ENCODE measurements around the gene PLEKHM3.
"Not testable (repeated sequence)": the region's sequence is repeated elsewhere in the genome, so short reads cannot be mapped to it uniquely, and the experiment has no call there.

PLEKHM3 gene

DNA sequence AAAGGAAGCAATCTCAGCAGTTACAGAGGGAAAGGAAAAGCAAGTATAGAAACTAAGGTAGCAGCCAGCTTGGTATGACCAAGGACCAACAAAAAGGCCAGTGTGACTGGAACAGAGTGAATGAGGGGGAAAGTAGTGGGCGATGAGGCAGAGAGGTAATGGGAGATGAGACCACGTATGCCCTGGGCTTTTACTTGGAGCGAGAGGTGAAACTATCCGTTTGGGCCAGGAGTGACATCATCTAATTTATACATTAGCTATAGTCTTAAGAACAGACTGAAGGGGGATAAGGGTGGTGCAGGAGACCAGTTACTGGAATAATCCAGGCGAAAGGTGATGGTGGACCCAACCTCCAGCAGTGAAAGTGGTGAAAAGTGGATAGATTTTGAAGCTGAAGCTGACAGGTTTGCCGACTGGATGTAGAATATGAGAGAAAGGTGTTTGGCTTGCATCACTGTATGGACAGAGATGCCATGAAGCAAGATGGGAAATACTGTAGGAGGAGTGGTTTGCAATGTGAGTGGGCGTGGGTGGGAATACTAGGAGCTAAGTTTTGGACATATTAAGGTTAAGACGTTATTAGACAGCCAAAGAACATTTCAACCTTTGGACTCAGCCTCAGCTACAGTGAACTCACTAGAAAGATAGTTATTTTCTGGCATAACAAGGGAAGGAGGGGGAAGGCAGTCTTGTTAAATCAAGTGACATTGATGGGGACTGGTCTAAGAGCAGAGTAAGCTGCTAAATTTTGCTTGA lies 106.0 kb downstream of the PLEKHM3 start:
- DNase-seq, result peak in 2 of 4 experiments; percentile 6 to 13

DNA sequence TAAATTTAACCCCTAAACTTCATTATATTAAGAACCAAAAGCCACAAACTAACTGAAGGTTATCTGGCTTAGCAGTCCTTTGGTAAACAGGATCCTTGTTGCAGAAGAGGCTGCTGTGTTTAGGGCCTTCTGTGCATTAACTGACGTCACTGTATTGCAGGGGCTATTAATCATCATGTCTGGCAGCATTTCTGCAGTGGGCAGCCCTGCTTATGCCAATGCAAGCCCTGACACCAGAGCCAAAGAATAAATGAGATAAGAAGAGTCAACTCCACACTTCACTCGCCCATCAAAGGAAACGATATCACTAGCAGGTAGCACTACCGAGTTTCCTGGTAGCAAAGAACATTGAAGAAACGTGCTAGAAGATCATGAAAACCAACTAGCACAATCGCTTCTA lies 110.6 kb downstream of the PLEKHM3 start:
- no peak for DNase-seq

DNA sequence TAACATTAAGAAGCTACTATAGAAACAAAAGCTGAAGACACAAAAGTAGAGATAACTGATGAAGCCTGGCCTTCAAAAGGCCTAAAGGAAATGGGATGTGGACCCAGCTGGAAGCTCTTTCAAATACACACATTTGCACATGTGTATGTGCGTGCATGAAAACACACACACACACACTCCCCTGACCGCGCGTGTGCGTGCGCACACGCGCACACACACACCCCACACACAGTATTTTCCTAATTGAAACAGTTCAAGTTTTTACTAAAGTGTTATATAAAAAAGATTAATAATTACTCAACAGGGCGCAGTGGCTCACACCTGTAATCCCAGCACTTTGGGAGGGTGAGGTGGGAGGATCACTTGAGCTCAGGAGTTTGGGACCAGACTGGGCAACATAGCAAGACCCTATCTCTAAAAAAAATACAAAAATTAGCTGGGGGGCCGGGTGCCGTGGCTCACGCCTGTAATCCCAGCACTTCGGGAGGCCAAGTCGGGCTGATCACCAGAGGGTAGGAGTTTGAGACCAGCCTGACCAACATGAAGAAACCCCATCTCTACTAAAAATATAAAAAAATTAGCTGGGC lies 111.5 kb downstream of the PLEKHM3 start:
- DNase-seq, result no peak

DNA sequence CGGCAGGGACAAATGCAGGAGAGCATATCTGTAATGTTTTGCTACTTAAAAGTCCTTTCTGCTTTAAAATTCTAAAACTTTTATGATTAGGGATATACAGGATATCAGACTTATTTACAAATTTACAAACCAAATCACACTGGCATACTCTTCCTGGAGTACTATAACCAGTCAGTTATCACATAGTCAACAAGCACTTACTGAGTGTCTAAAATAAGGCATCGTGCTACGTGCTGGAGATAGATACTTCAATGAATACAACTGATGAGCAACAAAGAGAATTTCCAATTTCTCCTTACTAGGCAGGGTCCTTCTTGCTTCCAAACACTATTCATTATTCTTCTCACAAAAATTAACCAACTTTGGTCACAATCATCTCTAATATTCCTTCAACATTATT lies 113.5 kb downstream of the PLEKHM3 start:
- DNase-seq, result no peak

DNA sequence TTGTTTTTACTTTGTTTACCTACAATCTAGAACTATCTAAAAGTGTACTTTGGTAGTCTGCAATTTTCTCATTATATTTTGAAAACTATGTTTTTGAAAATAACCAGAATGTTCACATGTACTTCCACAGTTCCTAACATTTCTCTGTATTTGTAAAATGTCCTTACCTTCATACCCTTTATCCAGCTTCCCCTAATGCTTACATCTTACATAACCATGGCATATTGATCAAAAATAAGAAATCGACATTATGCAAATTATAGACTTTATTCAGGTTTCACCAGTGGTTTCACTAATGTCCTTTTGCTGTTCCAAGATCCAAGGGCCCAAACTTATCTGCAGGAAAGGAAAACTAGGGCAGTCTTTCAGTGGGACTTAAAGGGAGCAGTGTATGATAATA lies 114.1 kb downstream of the PLEKHM3 start:
- DNase-seq, result no peak

DNA sequence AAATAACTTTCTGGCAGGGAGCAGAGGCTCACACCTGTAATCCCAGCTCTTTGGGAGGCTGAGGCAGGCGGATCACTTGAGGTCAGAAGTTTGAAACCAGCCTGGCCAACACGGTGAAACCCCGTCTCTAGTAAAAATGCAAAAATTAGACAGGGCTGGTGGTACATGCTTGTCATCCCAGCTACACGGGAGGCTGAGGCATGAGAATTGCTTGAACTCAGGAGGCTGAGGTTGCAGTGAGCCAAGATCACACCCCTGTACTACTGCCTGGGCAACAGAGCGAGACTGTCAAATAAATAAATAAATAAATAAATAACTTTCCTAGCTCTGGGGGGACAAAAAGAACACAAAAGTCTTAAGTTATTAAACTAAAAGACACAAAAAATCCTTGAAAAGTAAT lies 118.8 kb downstream of the PLEKHM3 start:
- DNase-seq, result not testable (repeated sequence)

DNA sequence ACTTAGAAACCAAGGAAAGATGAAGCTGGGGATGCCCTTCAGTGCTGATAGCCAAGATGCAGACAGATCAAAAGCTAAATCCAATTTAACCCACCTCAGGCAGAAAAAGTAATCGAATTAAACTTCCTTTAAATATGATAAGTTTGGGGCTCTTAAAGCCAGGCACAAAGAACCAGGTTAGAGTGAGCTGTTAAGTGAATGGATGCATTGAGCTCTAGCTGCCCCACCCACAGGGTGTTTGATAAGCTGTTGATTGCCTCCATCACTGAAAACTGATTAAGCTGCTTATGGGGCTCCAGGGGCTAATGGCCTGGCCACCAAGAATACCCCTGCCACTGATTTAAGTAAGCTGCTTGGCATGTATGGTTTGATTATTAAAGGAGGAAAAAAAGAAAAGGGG lies 119.8 kb downstream of the PLEKHM3 start:
- no peak for DNase-seq

DNA sequence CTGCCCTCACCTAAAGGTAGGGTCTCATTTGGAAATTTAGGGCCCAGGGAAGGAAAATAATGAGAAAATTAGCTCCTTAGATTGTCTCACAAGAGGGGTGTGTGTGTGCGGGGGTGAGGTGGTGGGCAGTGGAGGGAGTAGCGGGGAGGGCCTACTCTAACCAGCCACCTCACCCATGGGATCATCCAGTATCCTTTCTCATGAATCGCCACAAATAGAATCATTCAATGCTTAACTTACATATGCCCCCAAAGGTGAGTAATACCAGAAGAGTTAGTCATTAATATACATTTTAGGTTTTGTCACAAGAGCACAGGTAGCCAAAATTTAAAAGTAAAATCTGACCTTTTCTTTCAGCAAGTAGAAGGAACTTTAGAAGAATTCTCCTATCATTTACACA lies 122.1 kb downstream of the PLEKHM3 start:
- no peak for DNase-seq

DNA sequence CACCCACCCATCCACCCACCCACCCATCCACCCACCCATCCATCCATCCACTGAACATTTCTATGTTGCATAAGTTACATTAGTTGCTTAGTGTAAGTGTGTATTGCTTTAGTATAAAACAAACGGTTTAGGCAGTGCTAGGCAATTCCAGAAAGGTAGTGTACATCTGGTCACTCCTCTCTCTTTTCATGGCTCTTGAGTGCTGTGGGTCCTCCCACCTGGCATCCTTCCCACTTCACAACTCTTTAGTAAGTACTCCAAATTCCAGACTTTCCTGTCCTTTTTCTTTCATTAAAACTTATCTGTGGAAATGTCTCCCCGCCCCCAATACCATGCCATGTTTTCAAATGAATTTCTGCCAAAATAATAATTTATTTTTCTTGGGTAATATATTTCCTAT lies 122.5 kb downstream of the PLEKHM3 start:
- no peak for DNase-seq

DNA sequence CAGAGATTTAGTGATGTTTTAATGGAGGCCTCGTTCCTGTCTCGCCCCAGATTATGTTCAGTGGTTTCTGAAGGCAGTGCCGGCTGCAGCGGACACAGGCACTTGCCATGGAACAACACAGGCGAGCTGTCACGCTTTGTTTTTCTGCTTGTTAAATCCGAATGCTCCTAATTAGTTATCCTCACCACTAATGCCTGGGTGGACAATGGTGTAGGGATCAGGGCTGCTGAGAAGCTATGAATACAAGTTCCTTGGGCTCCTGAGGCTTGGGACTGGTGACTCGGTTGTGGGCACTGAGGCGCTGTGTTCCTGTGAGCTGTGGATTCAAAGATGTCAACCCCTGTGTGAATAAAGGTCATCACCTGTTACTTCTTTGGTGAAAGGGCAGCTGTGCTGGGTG lies 123.5 kb downstream of the PLEKHM3 start:
- DNase-seq, result no peak

DNA sequence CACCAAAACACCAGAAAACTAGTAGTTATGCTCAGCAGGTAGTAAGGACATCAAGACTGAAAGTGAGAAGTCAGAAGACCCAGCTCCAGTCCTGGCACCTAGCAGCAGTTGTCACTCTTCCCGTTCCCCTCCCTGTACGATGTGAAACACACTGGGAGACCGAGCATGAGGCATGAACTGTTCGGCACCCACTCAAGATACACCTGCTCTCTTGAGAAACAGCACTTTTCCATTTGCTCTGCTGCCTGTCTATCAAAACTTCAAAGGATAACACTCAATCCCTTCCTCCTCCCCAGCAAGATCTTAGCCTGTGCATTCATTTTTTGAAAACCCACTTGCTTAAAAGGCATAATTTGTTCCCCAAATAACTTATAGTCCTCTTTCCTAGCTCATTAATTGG lies 123.9 kb downstream of the PLEKHM3 start:
- no peak for DNase-seq

DNA sequence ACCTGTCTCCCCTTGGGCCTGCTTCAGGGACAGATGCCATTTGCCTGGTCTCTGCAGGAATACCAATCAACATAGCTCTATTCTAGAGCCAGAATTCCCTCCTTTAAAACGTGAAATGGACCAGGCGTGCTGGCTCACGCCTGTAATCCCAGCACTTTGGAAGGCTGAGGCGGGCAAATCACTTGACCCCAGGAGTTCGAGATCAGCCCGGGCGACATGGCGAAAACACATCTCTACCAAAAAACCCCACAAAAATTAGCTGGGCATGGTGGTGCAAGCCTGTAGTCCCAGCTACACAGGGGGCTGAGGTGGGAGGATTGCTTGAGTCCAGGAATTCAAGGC lies 127.0 kb downstream of the PLEKHM3 start:
- DNase-seq, result no peak

DNA sequence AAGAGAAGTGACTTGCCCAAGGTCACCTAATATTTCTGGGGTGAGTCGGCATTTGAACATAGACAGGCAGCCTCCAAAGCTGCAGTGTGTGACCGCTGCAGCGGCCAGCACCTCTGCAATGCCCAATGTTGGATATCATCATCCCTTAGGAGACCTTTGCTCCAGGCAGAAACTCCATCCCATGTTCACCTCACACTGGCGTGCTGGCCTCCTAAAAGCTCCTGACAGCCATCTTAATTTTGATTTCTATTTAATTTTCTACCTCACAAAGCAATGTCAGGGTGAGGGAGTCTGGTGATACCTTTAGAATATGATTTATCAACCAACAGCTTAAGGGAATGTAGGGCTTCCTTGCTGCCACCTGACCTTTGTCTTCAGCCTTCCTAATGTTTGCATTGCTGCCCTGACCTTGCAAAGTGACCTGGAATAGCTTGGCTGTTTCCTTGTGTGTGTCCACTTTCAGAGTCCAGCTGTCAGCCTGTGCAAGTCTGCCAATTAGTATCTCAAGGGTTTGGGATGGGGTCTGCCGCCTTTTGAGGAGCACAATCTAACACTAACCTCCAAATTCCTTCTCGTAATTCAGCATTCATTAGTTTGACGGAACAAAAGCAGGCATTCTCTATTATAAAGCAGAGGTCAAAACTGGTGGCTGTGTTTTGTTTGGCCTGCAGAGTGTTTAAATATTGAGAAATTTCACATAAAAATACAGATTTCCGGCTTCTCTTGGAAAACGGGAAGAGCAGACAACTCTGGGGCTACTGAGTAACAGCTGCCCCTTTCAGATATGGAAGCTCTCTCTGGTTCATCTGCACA lies 127.6 kb downstream of the PLEKHM3 start:
- no peak for DNase-seq

DNA sequence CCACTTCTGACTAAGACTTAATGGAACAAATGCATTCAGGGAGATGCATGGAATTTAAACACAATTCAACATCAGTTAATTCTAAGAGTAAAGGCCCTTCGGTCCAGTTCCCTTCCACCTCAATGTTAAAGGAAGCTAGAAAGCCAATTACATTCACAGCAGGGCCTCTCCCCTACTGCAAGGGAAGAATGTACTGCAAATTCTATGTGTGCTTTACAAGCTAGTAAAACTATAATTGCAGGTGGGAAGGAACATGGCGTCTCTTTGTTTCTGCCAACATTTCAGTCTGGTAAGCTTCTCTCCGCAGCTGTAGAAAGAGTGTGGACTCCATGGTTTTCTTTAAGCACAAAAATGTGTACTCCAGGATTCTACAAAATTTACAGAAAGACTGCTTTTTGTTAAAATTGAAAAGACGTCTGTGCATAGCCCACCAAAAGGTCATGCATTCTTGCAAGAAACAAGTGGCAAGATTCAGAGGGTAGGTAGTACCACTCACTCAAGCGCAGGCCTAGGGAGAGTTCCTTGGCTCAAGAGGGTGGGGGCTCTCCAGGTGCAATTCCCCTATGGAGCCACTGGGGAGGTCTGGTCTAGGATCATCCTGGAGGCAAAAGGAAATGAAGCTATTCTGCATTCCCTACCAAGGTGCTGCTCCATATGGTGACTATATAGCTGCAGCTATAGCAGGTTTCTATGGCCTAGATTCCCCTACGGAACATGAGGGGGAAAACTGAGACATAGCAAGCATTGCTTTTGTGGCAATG lies 128.6 kb downstream of the PLEKHM3 start:
- no peak for DNase-seq

DNA sequence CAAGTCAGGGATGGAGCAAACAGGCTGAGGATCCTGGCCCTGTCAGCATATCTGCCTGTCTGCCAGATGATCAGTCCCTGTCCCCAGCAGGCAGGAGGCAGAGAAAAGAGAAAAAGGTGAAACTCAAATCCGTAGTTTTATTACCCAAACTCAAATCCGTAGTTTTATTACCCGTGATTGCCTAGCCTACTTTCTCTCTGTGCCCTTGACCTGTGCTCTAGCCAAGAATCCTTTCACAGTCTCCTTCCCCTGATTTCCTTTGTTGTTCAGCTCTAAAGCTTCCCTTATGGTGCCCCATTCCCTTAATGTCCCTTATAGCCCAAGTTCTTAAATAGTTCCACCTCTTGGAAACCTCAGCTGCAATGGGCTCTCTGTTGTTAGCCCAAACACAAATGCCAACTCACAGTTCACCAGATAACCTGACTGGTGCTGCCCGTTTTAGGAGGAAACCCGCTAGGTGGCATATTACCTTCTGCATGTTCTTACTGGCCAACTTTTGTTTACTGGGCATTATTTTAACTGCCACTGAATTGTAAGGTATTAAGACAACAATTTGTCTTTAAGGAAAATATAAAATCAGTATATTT lies 130.0 kb downstream of the PLEKHM3 start:
- no peak for DNase-seq

DNA sequence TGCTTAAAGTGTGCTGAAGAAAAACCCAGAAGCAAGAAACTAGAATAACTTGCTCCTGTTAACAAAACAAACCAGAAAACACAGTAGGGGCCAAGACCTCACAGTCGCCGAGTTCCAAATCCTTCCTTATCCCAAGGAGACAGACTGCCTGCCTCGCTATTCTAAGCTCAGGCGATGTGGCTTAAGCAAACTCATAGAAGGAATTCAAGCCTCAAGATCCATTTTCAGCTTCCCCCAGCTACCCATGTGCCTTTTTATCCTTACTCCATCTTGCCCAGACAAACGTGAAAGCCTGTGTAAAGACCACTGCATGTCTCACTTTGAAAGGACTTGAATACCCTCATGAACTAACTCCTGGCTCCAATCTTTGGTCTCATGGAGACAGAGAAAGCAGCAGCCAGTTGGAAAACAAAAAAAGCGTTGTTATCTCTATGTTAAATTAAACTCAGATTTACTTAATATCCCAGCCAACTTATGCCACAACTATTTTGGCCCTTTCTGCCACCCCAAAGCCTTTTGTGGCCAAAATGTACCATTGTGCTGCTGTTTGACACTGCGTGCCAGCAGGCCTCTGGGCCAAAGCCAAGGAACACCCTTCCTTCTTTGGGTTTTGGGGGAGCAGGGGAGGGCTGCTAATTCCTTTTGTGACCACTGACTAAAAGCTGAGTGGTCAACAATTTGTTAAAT lies 132.5 kb downstream of the PLEKHM3 start:
- DNase-seq, result no peak

DNA sequence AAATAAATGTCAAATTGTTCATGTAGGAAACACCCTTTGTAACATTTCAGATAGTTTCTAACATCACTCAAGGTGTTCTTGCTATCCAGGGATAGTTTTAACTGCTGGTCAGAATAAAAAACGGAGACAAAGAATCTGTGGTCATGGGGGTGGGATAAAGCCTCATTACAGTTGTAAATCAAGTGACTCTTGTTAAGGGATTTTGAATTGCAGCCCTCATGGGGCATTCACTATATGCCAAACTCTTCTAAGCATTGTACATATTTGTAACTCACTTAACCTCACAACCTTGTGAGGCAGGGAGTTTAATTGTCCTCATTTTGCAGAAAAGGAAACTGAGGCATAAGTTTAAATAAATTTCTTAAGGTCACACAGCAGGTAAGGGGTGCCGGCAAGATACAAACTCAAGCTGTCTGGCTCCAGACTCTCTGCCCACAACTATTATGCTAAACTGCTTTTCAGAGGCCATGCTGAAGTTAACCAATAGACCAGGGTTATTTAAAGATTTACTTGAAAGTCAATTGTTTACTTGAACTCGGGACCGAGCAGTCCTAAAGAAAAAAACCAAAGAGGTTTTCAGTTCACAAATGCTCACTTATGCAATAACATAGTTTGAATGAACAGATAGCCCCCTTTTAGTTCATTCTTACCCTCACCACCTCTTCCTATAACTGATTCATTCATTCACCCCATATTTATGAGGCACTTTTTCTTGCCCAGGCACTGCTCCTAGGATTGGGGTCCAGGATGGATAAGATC lies 134.1 kb downstream of the PLEKHM3 start:
- no peak for DNase-seq

DNA sequence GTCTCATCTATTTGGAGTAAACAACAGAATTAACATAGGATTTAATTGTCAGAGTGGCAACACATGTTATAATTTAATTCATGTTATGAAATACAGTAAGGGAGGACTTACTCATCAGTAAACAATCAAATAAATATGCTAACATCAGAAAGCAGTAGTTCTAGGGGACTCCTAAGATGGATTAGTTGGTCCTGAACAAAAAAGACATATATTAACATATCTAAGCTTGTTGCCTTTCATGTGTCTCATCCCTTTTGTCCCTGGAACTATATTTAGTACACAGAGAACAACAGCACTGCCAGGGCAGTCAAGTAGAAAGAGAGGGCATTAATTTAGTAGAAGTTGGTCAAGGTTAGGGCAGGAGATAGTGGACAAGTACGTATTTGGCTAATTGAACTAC lies 137.8 kb downstream of the PLEKHM3 start:
- DNase-seq, result no peak

DNA sequence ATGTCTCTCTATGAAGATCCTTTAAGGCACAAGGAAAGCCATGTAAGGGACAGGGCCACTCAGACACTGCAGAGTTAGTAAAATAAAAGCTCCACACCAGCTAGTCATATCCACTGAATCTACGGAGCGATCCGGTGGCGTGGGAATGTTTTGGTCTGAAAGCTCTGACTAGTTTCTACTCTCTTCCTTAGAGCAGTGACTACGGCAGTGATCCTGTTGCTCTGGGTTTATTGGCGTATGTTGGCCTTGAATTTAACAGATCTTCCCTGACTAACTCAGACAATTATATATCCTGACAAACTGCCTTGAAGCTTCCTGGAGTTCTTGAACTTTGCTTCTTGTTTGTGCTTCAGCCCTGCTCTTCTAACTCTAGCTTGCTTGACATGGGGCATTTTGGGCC lies 140.3 kb downstream of the PLEKHM3 start:
- no peak for DNase-seq

DNA sequence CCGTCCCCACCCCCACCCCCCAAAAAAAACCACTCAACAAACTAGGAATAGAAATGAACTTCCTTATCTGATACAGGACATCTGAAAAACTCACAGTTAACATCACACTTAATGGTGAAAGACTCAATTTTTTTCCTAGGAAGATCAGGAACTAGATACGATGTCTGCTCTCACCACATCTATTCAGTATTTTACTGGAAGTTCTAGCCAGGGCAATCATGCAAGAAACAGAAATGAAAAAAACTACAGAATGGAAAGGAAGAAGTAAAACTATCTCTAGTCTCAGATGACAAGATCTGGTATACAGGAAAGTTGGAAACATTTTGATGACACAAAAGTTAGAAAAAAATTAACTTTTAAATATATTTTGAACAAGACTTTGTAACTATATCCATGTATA lies 141.2 kb downstream of the PLEKHM3 start:
- peak in 1 of 4 experiments; percentile 34 for DNase-seq
